Left renal pelvis (tissue), 4 donors: ENCODE results near the gene STK36. TPM values are rescaled to one million over a fixed set of nuclear protein-coding genes. Genes with fewer than 3 reads are reported as not detected.

Experiments used
- DNase-seq, 4 donors: peaks; one replicate each; pipeline ENCODE4 v3.0.0-alpha.2; 2013; ENCODE audit warnings: low read depth in 4 of 4, low spot score in 3 of 4
- polyA plus RNA-seq, 4 donors: library from polyadenylated mRNA; unstranded; fragments of 120-200 nt; gene quantifications; one replicate each; pipeline ENCODE4 v1.2.1, GENCODE V29; 2013; ENCODE audit not compliant: insufficient read length in 4 of 4

STK36 gene
- polyA plus RNA-seq, 4 donors = 61.2 to 119 (median 68.6) TPM

DNA sequence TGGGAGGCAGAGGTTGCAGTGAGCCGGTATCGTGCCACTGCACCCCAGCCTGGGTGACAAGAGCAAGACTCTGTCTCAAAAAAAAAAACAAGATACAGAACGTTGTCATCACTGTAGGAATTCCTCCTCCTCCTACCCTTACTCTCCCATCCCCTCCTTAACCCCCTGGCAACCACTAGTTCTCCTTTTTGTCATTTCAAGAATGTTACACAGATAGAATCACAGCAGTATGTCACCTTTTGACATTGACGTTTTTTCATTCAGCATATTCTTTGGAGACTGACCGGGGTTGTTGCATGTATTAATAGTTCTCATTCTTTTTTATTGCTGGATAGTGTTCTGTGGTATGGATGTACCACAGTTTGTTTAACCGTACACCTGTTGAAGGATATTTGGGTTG is 71.2 kb downstream of the STK36 start:
- no peak for DNase-seq

DNA sequence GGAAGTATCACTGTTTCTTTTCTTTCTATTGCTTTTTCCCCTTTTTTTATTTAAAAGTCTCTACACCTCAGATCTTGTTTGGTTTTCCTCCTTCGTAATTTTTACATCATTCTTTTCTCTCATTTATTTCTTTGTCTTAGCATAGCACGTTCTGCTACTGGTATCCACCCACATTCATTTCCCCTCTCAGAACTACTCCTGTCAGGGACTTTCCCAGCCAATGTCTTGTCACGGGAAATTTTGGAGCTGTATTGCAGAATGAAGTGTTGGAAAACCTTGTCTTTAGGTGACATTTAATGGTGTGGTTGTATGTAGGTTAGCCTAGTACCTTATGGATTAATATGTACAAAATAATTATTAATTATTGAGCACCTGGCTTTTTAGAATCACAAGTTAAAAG is 72.7 kb downstream of the STK36 start:
- DNase-seq = no peak

DNA sequence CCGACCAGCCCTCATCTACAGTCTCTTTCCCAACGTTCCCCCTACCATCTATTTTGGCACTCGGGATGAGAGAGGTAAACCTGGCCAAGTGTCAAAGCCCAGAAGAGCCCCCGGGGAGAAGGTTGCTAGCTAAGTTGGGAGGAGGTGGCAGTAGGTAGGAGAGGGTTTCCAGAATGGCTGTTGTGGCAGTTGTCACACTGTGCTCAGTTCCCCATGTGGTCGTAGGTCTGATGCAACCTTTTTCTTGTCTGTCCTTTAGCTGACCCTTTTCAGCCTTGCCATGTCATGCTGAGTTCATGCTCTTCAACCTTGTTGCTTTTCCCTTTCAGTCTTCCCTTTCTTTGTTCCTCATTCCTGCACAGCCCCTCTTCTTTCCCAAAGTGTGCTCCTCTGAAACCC is 73.3 kb downstream of the STK36 start:
- DNase-seq = no peak

GRCh38 chr2:218745559-218746469 is 73.9 kb downstream of the STK36 start:
- no peak for DNase-seq

- no peak for DNase-seq
Measured at GRCh38 chr2:218746470-218746795, 74.5 kb downstream of the STK36 start.

GRCh38 chr2:218746960-218747359 is 75.1 kb downstream of the STK36 start:
- no peak for DNase-seq

DNA sequence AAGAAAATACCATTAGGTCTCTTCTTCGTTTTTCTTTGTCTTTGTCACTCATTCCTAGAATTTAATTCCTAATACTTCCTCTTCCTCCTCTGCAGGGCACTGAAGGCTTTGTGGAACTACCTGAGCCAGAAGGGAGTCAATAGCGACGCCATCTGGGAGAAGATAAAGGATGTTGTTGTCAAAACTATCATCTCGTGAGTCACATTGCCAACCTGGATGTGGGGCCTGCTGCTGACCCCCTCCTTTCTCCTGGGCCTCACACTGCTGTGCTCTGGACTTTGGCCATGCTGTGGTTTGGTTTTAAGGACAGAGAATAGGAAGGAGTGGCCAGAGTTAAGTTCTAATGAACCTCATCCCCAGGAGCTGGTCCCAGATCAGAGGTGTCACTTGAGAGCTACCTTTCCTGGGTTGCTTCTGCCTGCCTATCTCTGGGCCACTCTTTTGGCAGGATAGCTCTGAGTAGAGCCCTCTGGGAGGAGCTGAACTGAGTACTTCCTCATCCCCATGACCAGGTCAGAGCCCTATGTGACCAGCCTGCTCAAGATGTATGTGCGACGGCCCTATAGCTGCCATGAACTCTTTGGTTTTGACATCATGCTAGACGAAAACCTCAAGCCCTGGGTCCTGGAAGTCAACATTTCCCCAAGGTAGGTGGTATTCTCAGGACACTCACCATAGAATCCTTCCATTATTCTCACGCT is 77.0 kb downstream of the STK36 start:
- no peak for DNase-seq

Other genes with a start within 250 kb of the STK36 start
- 10 to 100 TPM; 13.8 to 18.6 (median 17.3) TPM for gene USP37, start 103.7 kb upstream of the STK36 start, polyA plus RNA-seq
- gene CNOT9, start 103.2 kb upstream of the STK36 start, polyA plus RNA-seq = 10 to 100 TPM; 44.2 to 62.8 (median 51.5) TPM
- 10 to 100 TPM in 2 of 4 donors, 1 to 10 TPM in 2; 7.4 to 11.8 (median 8.7) TPM for gene PLCD4, start 64.2 kb upstream of the STK36 start, polyA plus RNA-seq
- 10 to 100 TPM; 15.9 to 23.9 (median 18.6) TPM for gene ZNF142, start 12.5 kb upstream of the STK36 start, polyA plus RNA-seq
- 10 to 100 TPM; 36.4 to 60.4 (median 47.9) TPM for gene BCS1L, start 12.4 kb upstream of the STK36 start, polyA plus RNA-seq
- gene RNF25, start 84 bp upstream of the STK36 start, polyA plus RNA-seq = 10 to 100 TPM; 43.0 to 50.2 (median 44.5) TPM
- 10 to 100 TPM; 18.9 to 42.3 (median 34.7) TPM for gene TTLL4, start 38.7 kb downstream of the STK36 start, polyA plus RNA-seq
- 10 to 100 TPM; 10.6 to 52.6 (median 42.3) TPM for gene CYP27A1, start 110.1 kb downstream of the STK36 start, polyA plus RNA-seq
- gene PRKAG3, start 159.7 kb downstream of the STK36 start, polyA plus RNA-seq = not detected
- gene WNT6, start 187.7 kb downstream of the STK36 start, polyA plus RNA-seq = 1 to 10 TPM in 1 of 4 donors, under 1 TPM in 3; 0.20 to 1.9 (median 0.43) TPM
- 1 to 10 TPM in 2 of 4 donors, under 1 TPM in 2; 0.08 to 1.5 (median 0.96) TPM for gene WNT10A, start 208.8 kb downstream of the STK36 start, polyA plus RNA-seq